ENCODE data around the gene RPL34. TPM values are rescaled to one million over a fixed set of nuclear protein-coding genes. Genes with fewer than 3 reads are reported as not detected.
A peak's percentile ranks its signal among the peaks of the same experiment; 100 is the strongest.
"Not testable (repeated sequence)": the region's sequence is repeated elsewhere in the genome, so short reads cannot be mapped to it uniquely, and the experiment has no call there.

The RPL34 gene
- total RNA-seq, 1 donor: 536 TPM

GRCh38 chr4:108589961-108590360 lies 30.4 kb upstream of the RPL34 start:
- no peak for TF ChIP-seq CTCF (IDR thresholded peaks at IDR 0.05; ENCODE audit: insufficient read depth, low read depth, low read length)
- no peak for DNase-seq (ENCODE audit: low read depth)
- H3K4me3 ChIP-seq (ENCODE audit: low read depth, low read length): no peak overlapping the region

GRCh38 chr4:108590776-108591175 lies 29.6 kb upstream of the RPL34 start:
- DNase-seq (ENCODE audit: low read depth): no peak
- no peak overlapping the region for H3K4me3 ChIP-seq (ENCODE audit: low read depth, low read length)
- no peak for TF ChIP-seq CTCF (IDR thresholded peaks at IDR 0.05; ENCODE audit: insufficient read depth, low read depth, low read length)

GRCh38 chr4:108592674-108592986 lies 27.7 kb upstream of the RPL34 start:
- no peak for DNase-seq (ENCODE audit: low read depth)
- no peak for TF ChIP-seq CTCF (IDR thresholded peaks at IDR 0.05; ENCODE audit: insufficient read depth, low read depth, low read length)
- no peak overlapping the region for H3K4me3 ChIP-seq (ENCODE audit: low read depth, low read length)

- H3K4me3 ChIP-seq (ENCODE audit: low read depth, low read length); DNase-seq (ENCODE audit: low read depth): not testable (repeated sequence)
These were observed 26.1 kb upstream of the RPL34 start for GRCh38 chr4:108594296-108594695.

- peak; percentile 22 for DNase-seq (ENCODE audit: low read depth)
- H3K4me3 ChIP-seq (ENCODE audit: low read depth, low read length): no peak overlapping the region
These were observed 24.0 kb upstream of the RPL34 start for GRCh38 chr4:108596344-108596743.

GRCh38 chr4:108601106-108601505 lies 19.3 kb upstream of the RPL34 start:
- DNase-seq (ENCODE audit: low read depth): no peak
- H3K4me3 ChIP-seq (ENCODE audit: low read depth, low read length): no peak overlapping the region
- no peak for TF ChIP-seq CTCF (IDR thresholded peaks at IDR 0.05; ENCODE audit: insufficient read depth, low read depth, low read length)

More at GRCh38 chr4:108596344-108596743, 24.0 kb upstream of the RPL34 start:
- no peak for TF ChIP-seq CTCF (IDR thresholded peaks at IDR 0.05; ENCODE audit: insufficient read depth, low read depth, low read length)

GRCh38 chr4:108601532-108601931 lies 18.8 kb upstream of the RPL34 start:
- DNase-seq (ENCODE audit: low read depth): no peak
- no peak for TF ChIP-seq CTCF (IDR thresholded peaks at IDR 0.05; ENCODE audit: insufficient read depth, low read depth, low read length)
- H3K4me3 ChIP-seq (ENCODE audit: low read depth, low read length): no peak overlapping the region
